ENCODE results near the gene KIDINS220. TPM values are rescaled to one million over a fixed set of nuclear protein-coding genes. Genes with fewer than 3 reads are reported as not detected.

KIDINS220 gene
- total RNA-seq: 69.3 TPM
- long read RNA-seq, partial matches to known transcripts: 50 of 75 reads
- long read RNA-seq, other reads (novel, unspliced or antisense): 25 of 75 reads

- TF ChIP-seq, protein P1, sequence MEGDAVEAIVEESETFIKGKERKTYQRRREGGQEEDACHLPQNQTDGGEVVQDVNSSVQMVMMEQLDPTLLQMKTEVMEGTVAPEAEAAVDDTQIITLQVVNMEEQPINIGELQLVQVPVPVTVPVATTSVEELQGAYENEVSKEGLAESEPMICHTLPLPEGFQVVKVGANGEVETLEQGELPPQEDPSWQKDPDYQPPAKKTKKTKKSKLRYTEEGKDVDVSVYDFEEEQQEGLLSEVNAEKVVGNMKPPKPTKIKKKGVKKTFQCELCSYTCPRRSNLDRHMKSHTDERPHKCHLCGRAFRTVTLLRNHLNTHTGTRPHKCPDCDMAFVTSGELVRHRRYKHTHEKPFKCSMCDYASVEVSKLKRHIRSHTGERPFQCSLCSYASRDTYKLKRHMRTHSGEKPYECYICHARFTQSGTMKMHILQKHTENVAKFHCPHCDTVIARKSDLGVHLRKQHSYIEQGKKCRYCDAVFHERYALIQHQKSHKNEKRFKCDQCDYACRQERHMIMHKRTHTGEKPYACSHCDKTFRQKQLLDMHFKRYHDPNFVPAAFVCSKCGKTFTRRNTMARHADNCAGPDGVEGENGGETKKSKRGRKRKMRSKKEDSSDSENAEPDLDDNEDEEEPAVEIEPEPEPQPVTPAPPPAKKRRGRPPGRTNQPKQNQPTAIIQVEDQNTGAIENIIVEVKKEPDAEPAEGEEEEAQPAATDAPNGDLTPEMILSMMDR (IDR thresholded peaks at IDR 0.05): no peak
- intact Hi-C loops (cut with DNase I): no loop called here
- ATAC-seq: peak; percentile 97 to 98
- H3K36me3 ChIP-seq: no peaks in the 10 kb centered on the region
- H3K9me3 ChIP-seq: no peaks in the 10 kb centered on the region
- peak within 1 kb of the TSS; percentile 90 for H3K27ac ChIP-seq
- H3K4me3 ChIP-seq: peak within 1 kb of the TSS; percentile 99
- peak; percentile 86 for DNase-seq
- no peaks in the 10 kb centered on the region for H3K27me3 ChIP-seq (ENCODE audit: low read depth)
- H3K4me1 ChIP-seq: peaks cover 42% of the 10 kb centered on the region
Measured at GRCh38 chr2:8836971-8837794, at the start of gene KIDINS220. KIDINS220 (minus strand) TSS chr2:8837613; CDS start chr2:8827093, 10,520 bp downstream.

GRCh38 chr2:8886876-8887275, 49.5 kb upstream of the KIDINS220 start:
- Histone ChIP-seq H3K4me1 (no peaks in the 10 kb centered on the region), H3K36me3 (no peaks in the 10 kb centered on the region), H3K4me3 (no peak overlapping the region), H3K27ac (no peak overlapping the region), H3K9me3 (no peaks in the 10 kb centered on the region), H3K27me3 (ENCODE audit: low read depth) (no peaks in the 10 kb centered on the region)
- intact Hi-C loops (cut with DNase I): no loop called here
- no peak for DNase-seq
- ATAC-seq: no peak
- TF ChIP-seq, protein P1 (IDR thresholded peaks at IDR 0.05): no peak

GRCh38 chr2:8886202-8886518, 48.7 kb upstream of the KIDINS220 start:
- no peak for DNase-seq
- H3K4me3 ChIP-seq: no peak overlapping the region
- H3K27ac ChIP-seq: no peak overlapping the region
- intact Hi-C loops (cut with DNase I): no loop called here
- H3K4me1 ChIP-seq: no peaks in the 10 kb centered on the region
- no peaks in the 10 kb centered on the region for H3K27me3 ChIP-seq (ENCODE audit: low read depth)
- H3K36me3 ChIP-seq: no peaks in the 10 kb centered on the region
- H3K9me3 ChIP-seq: no peaks in the 10 kb centered on the region
- no peak for ATAC-seq
- TF ChIP-seq, protein P1 (IDR thresholded peaks at IDR 0.05): no peak

- intact Hi-C loops (cut with DNase I): no loop called here
- Histone ChIP-seq H3K9me3 (no peaks in the 10 kb centered on the region), H3K4me1 (no peaks in the 10 kb centered on the region), H3K36me3 (no peaks in the 10 kb centered on the region), H3K27ac (no peak overlapping the region), H3K4me3 (no peak overlapping the region), H3K27me3 (ENCODE audit: low read depth) (no peaks in the 10 kb centered on the region)
- TF ChIP-seq, protein P1 (IDR thresholded peaks at IDR 0.05): no peak
- DNase-seq (no peak), ATAC-seq (no peak)
Measured at GRCh38 chr2:8885449-8886201, 48.2 kb upstream of the KIDINS220 start.

GRCh38 chr2:8884812-8885211, 47.4 kb upstream of the KIDINS220 start:
- Histone ChIP-seq H3K9me3 (no peaks in the 10 kb centered on the region), H3K27me3 (ENCODE audit: low read depth) (no peaks in the 10 kb centered on the region), H3K36me3 (no peaks in the 10 kb centered on the region), H3K4me3 (no peak overlapping the region), H3K4me1 (no peaks in the 10 kb centered on the region), H3K27ac (no peak overlapping the region)
- no peak for DNase-seq
- intact Hi-C loops (cut with DNase I): no loop called here
- TF ChIP-seq, protein P1 (IDR thresholded peaks at IDR 0.05): no peak
- no peak for ATAC-seq

Measured in lower lobe of right lung (tissue), 2 donors.